SK-N-SH treated with all-trans-retinoic acid at 6 μM for 48 hours (cell line): Measurements from ENCODE around the gene HPCAL1.
"Not testable (repeated sequence)": the region's sequence is repeated elsewhere in the genome, so short reads cannot be mapped to it uniquely, and the experiment has no call there.

Experiments used
- ATAC-seq: fragments of 200-7000 bp; cut with Tn5 transposase; 3 replicates; pipeline ENCODE4 v1.9.1; 2020; ENCODE audit warnings: mild to moderate bottlenecking, moderate library complexity
- ARNTL ChIP-seq: fragments of 450-650 bp; formaldehyde crosslinking; IDR thresholded peaks from 2 replicates; pipeline ENCODE4 v1.5.0; 2020; ENCODE audit warnings: low read depth, mild to moderate bottlenecking, moderate library complexity, borderline replicate concordance
- BACH2 ChIP-seq: fragments of 250-450 bp; sonication (Bioruptor Pico); IDR thresholded peaks from 2 replicates; pipeline ENCODE4 v1.9.0; 2021; ENCODE audit warnings: mild to moderate bottlenecking, borderline replicate concordance
- CREB5 ChIP-seq: fragments of 250-450 bp; sonication (Bioruptor Pico); IDR thresholded peaks from 2 replicates; pipeline ENCODE4 v1.5.1; 2020; ENCODE audit warnings: low read depth, mild to moderate bottlenecking, moderate library complexity
- CSRNP3 ChIP-seq: fragments of 250-450 bp; sonication (Bioruptor Pico); IDR thresholded peaks from 2 replicates; pipeline ENCODE4 v1.5.1; 2021; ENCODE audit warnings: mild to moderate bottlenecking, moderate library complexity
- ESRRG ChIP-seq: fragments of 250-450 bp; sonication (Bioruptor Pico); IDR thresholded peaks from 2 replicates; pipeline ENCODE4 v1.6.1; 2021; ENCODE audit warnings: mild to moderate bottlenecking
- OSR1 ChIP-seq: fragments of 250-450 bp; sonication (Bioruptor Pico); IDR thresholded peaks from 2 replicates; pipeline ENCODE4 v1.8.0; 2022; ENCODE audit warnings: moderate library complexity, mild to moderate bottlenecking, inconsistent platforms
- PPARA ChIP-seq: fragments of 250-450 bp; sonication (Bioruptor Pico); IDR thresholded peaks from 2 replicates; pipeline ENCODE4 v1.5.0; 2020; ENCODE audit warnings: mild to moderate bottlenecking, borderline replicate concordance
- RARB ChIP-seq: fragments of 250-450 bp; sonication (Bioruptor Pico); IDR thresholded peaks from 2 replicates; pipeline ENCODE4 v1.8.0; 2021; ENCODE audit warnings: mild to moderate bottlenecking, moderate library complexity
- TCF4 ChIP-seq: fragments of 250-450 bp; sonication (Bioruptor Pico); IDR thresholded peaks from 2 replicates; pipeline ENCODE4 v1.8.0; 2021; ENCODE audit warnings: mild to moderate bottlenecking, moderate library complexity, borderline replicate concordance
- TOX ChIP-seq: fragments of 250-450 bp; sonication (Bioruptor Pico); IDR thresholded peaks from 2 replicates; pipeline ENCODE4 v1.8.0; 2021; ENCODE audit warnings: mild to moderate bottlenecking, moderate library complexity, borderline replicate concordance
- TSHZ2 ChIP-seq: fragments of 250-450 bp; sonication (Bioruptor Pico); IDR thresholded peaks from 2 replicates; pipeline ENCODE4 v1.5.0; 2020; ENCODE audit warnings: mild to moderate bottlenecking, moderate library complexity
- ZC3H10 ChIP-seq: fragments of 250-450 bp; sonication (Bioruptor Pico); IDR thresholded peaks from 2 replicates; pipeline ENCODE4 v1.5.1; 2021; ENCODE audit warnings: mild to moderate bottlenecking, moderate library complexity
- ZNF565 ChIP-seq: fragments of 450-650 bp; formaldehyde crosslinking; conservative IDR thresholded peaks from 2 replicates; pipeline ENCODE4 v1.5.0; 2020; ENCODE audit warnings: low read depth, mild to moderate bottlenecking, moderate library complexity
- ZNF70 ChIP-seq: fragments of 450-650 bp; formaldehyde crosslinking; IDR thresholded peaks from 2 replicates; pipeline ENCODE4 v1.5.0; 2020; ENCODE audit warnings: mild to moderate bottlenecking, moderate library complexity

Gene HPCAL1

DNA sequence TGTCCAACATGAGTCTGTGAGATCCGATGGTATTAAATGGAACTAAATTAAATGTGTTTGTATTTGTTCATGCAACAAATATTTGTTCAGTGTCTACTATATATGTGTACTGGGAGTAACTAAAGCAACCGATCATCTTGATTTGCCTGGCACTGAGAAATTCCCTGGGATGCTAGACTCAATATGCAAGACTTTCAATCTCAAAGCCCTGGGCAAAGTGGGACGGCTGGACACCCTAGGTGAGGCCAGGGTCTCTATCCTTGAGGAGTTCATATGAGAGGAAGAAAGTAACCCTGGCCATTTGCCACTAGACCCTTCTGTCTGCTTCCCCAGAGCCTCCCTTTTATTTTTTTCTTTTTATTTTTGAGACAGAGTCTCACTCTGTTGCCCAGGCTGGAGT lies 44.0 kb upstream of the HPCAL1 start (continued):
- no peak for TF ChIP-seq ESRRG

DNA sequence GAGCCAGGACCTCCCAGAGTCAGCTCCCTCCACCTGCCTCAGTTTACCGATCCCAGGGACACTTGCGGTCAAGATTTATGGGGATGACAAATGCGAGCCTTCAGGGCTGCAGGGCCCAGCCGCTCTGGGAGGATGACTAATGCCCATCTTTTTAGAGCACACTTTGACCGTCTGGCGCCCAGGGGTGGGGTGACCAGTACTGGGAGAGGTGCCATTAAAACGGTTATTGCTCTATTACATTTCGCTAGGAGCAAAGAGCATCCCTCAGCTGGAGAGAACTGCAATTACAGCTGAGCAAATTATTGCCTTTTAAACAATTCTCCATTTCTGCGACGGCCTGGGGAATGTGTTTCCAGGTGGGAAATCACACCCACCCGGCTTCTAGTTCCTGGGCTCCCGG lies 42.6 kb upstream of the HPCAL1 start:
- TF ChIP-seq RARB (no peak), ZNF70 (CRISPR knock-in tag) (no peak), TOX (CRISPR knock-in tag) (no peak), TSHZ2 (CRISPR knock-in tag) (no peak), CREB5 (CRISPR knock-in tag) (no peak)
- no peak for ATAC-seq

- ATAC-seq, result not testable (repeated sequence)
These were observed 39.2 kb upstream of the HPCAL1 start for GRCh38 chr2:10263526-10263925.

DNA sequence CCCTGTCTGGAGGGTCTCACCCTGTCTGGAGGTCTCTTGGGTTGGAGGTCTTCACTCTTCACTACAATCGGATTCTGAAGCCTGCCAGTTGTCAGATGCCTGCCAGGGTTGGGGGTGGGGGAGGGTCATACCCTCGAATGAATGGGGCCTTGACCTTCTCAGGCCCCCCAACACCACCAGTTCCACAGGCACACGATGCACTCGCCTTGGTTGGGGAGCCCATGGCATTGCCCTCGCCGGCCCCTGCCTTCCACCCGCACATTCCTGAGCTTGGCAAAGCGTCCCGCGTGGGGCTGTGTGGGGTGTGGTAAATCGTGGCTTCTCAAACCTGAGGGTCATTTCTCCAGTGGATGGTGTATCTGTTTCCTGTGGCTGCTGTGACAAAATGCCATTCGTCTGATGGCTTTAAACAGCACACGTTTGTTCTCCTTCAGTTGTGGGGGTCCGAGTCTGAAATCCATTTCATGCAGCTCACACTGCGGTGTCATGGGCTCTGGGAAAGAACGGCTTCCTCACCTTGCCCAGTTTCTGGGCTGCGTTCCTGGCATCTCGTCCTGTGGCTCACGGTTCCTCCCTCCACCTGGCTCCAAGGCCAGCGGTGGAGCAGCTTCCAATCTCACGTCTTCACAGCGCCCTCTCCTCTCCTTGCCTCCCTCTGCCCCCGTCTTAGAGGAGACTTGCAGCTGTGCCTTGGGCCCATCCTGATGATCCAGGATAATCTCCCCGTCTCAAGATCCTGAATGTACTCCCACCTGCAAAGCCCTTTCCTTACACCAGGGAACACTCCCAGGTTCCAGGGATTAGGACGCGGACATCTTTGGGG lies 38.0 kb upstream of the HPCAL1 start:
- no peak for TF ChIP-seq TCF4 (CRISPR knock-in tag)
- TF ChIP-seq ZC3H10, result no peak
- no peak for TF ChIP-seq PPARA (CRISPR knock-in tag)
- TF ChIP-seq CREB5 (CRISPR knock-in tag), result no peak
- no peak for TF ChIP-seq CSRNP3
- TF ChIP-seq ZNF565 (CRISPR knock-in tag), result no peak
- no peak for TF ChIP-seq ARNTL (CRISPR knock-in tag)
- no peak for TF ChIP-seq OSR1 (CRISPR knock-in tag)
- ATAC-seq, result no peak

GRCh38 chr2:10265329-10266132 lies 37.2 kb upstream of the HPCAL1 start:
- no peak for TF ChIP-seq PPARA (CRISPR knock-in tag)
- no peak for ATAC-seq

DNA sequence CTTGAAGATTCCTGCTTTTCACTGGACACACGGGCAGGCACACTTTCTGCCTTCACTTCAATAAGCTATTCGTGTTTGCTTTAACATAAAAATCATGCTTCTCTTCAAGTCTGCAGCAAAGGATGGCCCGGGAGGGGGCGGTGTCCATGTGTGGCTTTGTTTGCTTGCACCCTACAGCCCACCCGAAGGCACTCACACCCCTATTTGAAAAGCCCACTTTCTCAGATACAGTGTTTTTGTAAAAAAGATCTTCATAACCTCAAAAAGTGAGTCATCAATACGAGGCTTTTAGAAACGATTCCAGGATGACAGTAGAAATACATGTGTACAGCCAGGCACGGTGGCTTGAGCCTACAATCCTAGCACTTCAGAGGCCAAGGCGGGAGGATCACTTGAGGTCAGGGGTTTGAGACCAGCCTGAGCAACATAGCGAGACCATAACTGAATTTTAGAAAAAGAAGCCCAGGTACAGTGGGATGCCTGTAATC lies 36.5 kb upstream of the HPCAL1 start:
- no peak for TF ChIP-seq TOX (CRISPR knock-in tag)
- ATAC-seq, result no peak

- TF ChIP-seq BACH2 (CRISPR knock-in tag), result no peak
- TF ChIP-seq CREB5 (CRISPR knock-in tag), result no peak
- no peak for ATAC-seq
These were observed 35.7 kb upstream of the HPCAL1 start for GRCh38 chr2:10267036-10267435.
